ENCODE measurements around the gene PRKCH.

Gene PRKCH

GRCh38 chr14:61357123-61357522, 35.7 kb downstream of the PRKCH start:
- H3K9me3 ChIP-seq (ENCODE audit: insufficient read depth, low read length) = no peaks in the 10 kb centered on the region
- no peak overlapping the region for H3K4me3 ChIP-seq (ENCODE audit: insufficient read depth, low read length, poor library complexity, severe bottlenecking)
- H3K4me2 ChIP-seq (ENCODE audit: low read depth, low read length, poor library complexity, severe bottlenecking) = no peak overlapping the region
- H3K36me3 ChIP-seq (ENCODE audit: low read length) = no peaks in the 10 kb centered on the region
- no peak overlapping the region for H3K27ac ChIP-seq (ENCODE audit: low read depth, low read length)
- TF ChIP-seq EZH2phosphoT487 (conservative IDR thresholded peaks at IDR 0.05; ENCODE audit: low read length) (no peak), CTCF (IDR thresholded peaks at IDR 0.05; ENCODE audit: insufficient read depth, low read length, poor library complexity, severe bottlenecking) (no peak)
- H2AFZ ChIP-seq (ENCODE audit: low read depth, low read length, severe bottlenecking) = no peak overlapping the region
- no peak overlapping the region for H3K9ac ChIP-seq (ENCODE audit: low read length)
- no peaks in the 10 kb centered on the region for H3K9me2 ChIP-seq (replicated peaks; ENCODE audit: insufficient read depth, low read length)
- no peaks in the 10 kb centered on the region for H3K27me3 ChIP-seq (ENCODE audit: low read length)
- H3F3A ChIP-seq (ENCODE audit: insufficient read depth) = no peaks in the 10 kb centered on the region
- no peaks in the 10 kb centered on the region for H3K79me2 ChIP-seq (ENCODE audit: insufficient read depth, low read length)
- no peaks in the 10 kb centered on the region for H4K20me1 ChIP-seq (ENCODE audit: low read depth, low read length)

GRCh38 chr14:61358554-61359226, 37.3 kb downstream of the PRKCH start:
- Histone ChIP-seq H3K27ac (ENCODE audit: low read depth, low read length) (no peak overlapping the region), H4K20me1 (ENCODE audit: low read depth, low read length) (no peaks in the 10 kb centered on the region), H2AFZ (ENCODE audit: low read depth, low read length, severe bottlenecking) (no peak overlapping the region), H3K79me2 (ENCODE audit: insufficient read depth, low read length) (no peaks in the 10 kb centered on the region), H3K9me3 (ENCODE audit: insufficient read depth, low read length) (no peaks in the 10 kb centered on the region), H3K36me3 (ENCODE audit: low read length) (no peaks in the 10 kb centered on the region), H3K9ac (ENCODE audit: low read length) (no peak overlapping the region), H3F3A (ENCODE audit: insufficient read depth) (no peaks in the 10 kb centered on the region), H3K4me3 (ENCODE audit: insufficient read depth, low read length, poor library complexity, severe bottlenecking) (no peak overlapping the region), H3K4me2 (ENCODE audit: low read depth, low read length, poor library complexity, severe bottlenecking) (no peak overlapping the region), H3K27me3 (ENCODE audit: low read length) (no peaks in the 10 kb centered on the region), H3K9me2 (replicated peaks; ENCODE audit: insufficient read depth, low read length) (no peaks in the 10 kb centered on the region)
- TF ChIP-seq EZH2phosphoT487 (conservative IDR thresholded peaks at IDR 0.05; ENCODE audit: low read length) (no peak), CTCF (IDR thresholded peaks at IDR 0.05; ENCODE audit: insufficient read depth, low read length, poor library complexity, severe bottlenecking) (no peak)

GRCh38 chr14:61360796-61361525, 39.6 kb downstream of the PRKCH start:
- Histone ChIP-seq H2AFZ (ENCODE audit: low read depth, low read length, severe bottlenecking) (no peak overlapping the region), H3K4me3 (ENCODE audit: insufficient read depth, low read length, poor library complexity, severe bottlenecking) (no peak overlapping the region), H3K36me3 (ENCODE audit: low read length) (no peaks in the 10 kb centered on the region), H3K27me3 (ENCODE audit: low read length) (no peaks in the 10 kb centered on the region), H3K27ac (ENCODE audit: low read depth, low read length) (no peak overlapping the region), H3F3A (ENCODE audit: insufficient read depth) (no peaks in the 10 kb centered on the region), H4K20me1 (ENCODE audit: low read depth, low read length) (no peaks in the 10 kb centered on the region), H3K9me3 (ENCODE audit: insufficient read depth, low read length) (no peaks in the 10 kb centered on the region), H3K9me2 (replicated peaks; ENCODE audit: insufficient read depth, low read length) (no peaks in the 10 kb centered on the region), H3K9ac (ENCODE audit: low read length) (no peak overlapping the region), H3K4me2 (ENCODE audit: low read depth, low read length, poor library complexity, severe bottlenecking) (no peak overlapping the region), H3K79me2 (ENCODE audit: insufficient read depth, low read length) (no peaks in the 10 kb centered on the region)
- TF ChIP-seq EZH2phosphoT487 (conservative IDR thresholded peaks at IDR 0.05; ENCODE audit: low read length) (no peak), CTCF (IDR thresholded peaks at IDR 0.05; ENCODE audit: insufficient read depth, low read length, poor library complexity, severe bottlenecking) (no peak)

Measured in SU-DHL-6 (cell line).